Thoracic aorta (tissue), 2 donors: Measurements from ENCODE around the gene DOK6. TPM values are rescaled to one million over a fixed set of nuclear protein-coding genes. Genes with fewer than 3 reads are reported as not detected.

Experiments used
- ATAC-seq: fragments of 150-250 bp; one replicate; pipeline ENCODE4 v1.8.0; 2017; ENCODE audit warnings: low read depth; ENCODE audit not compliant: insufficient number of reproducible peaks, low FRiP score
- DNase-seq: peaks from one replicate; pipeline ENCODE4 v3.0.0-alpha.2; 2020; ENCODE audit warnings: low spot score
- H3K27ac ChIP-seq, 2 donors: fragments of 200-600 bp; sonication (generic); 1 replicate in 1 of 2; 2 replicates in 1 of 2; pipeline ENCODE4 v1.5.1; 2016; ENCODE audit warnings: mild to moderate bottlenecking in 2 of 2, moderate library complexity in 2 of 2
- H3K27me3 ChIP-seq: fragments of 200-600 bp; sonication (generic); replicated peaks from 2 replicates; pipeline ENCODE4 v1.6.0; 2016; ENCODE audit warnings: mild to moderate bottlenecking; ENCODE audit not compliant: insufficient read depth
- H3K36me3 ChIP-seq: fragments of 200-600 bp; sonication (generic); one replicate; pipeline ENCODE4 v1.5.1; 2016
- H3K4me1 ChIP-seq, 2 donors: fragments of 200-600 bp; sonication (generic); 1 replicate in 1 of 2; 2 replicates in 1 of 2; pipeline versions ENCODE4 v1.5.1 to v1.6.0; 2016; ENCODE audit warnings: low read depth in 2 of 2, mild to moderate bottlenecking in 1 of 2; ENCODE audit not compliant: control insufficient read depth in 1 of 2
- H3K4me3 ChIP-seq: fragments of 200-600 bp; sonication (generic); 2 replicates; pipeline ENCODE4 v1.5.1; 2016; ENCODE audit warnings: mild to moderate bottlenecking
- H3K9me3 ChIP-seq: fragments of 200-600 bp; sonication (generic); 2 replicates; pipeline ENCODE4 v1.5.1; 2016
- CTCF ChIP-seq: fragments of 200-600 bp; sonication (generic); IDR thresholded peaks from one replicate; pipeline ENCODE4 v1.5.1; 2019; ENCODE audit warnings: antibody characterized with exemption
- total RNA-seq, 2 donors: library from RNA; depleted of rRNA; stranded (reverse); fragments of >200 nt; gene quantifications; one replicate each; pipeline versions ENCODE4 v1.1.0 to v1.2.3, GENCODE V29; 2016

The DOK6 gene
- total RNA-seq, 2 donors from 2014 or later = 2.0 to 2.1 TPM

GRCh38 chr18:69559604-69560003 lies 158.9 kb downstream of the DOK6 start:
- DNase-seq = no peak
- no peak for ATAC-seq
- H3K4me3 ChIP-seq = no peak overlapping the region
- H3K27me3 ChIP-seq = no peaks in the 10 kb centered on the region
- H3K9me3 ChIP-seq = peaks cover 3% of the 10 kb centered on the region
- H3K4me1 ChIP-seq = no peaks in the 10 kb centered on the region
- no peak for TF ChIP-seq CTCF
- no peak overlapping the region for H3K27ac ChIP-seq
- H3K36me3 ChIP-seq = no peaks in the 10 kb centered on the region

GRCh38 chr18:69564602-69565001 lies 163.9 kb downstream of the DOK6 start:
- DNase-seq (no peak), ATAC-seq (no peak)
- peaks cover 3% of the 10 kb centered on the region for H3K9me3 ChIP-seq
- no peak overlapping the region for H3K4me3 ChIP-seq
- H3K27me3 ChIP-seq = no peaks in the 10 kb centered on the region
- TF ChIP-seq CTCF = no peak
- no peaks in the 10 kb centered on the region for H3K4me1 ChIP-seq
- no peaks in the 10 kb centered on the region for H3K36me3 ChIP-seq
- H3K27ac ChIP-seq = no peak overlapping the region

DNA sequence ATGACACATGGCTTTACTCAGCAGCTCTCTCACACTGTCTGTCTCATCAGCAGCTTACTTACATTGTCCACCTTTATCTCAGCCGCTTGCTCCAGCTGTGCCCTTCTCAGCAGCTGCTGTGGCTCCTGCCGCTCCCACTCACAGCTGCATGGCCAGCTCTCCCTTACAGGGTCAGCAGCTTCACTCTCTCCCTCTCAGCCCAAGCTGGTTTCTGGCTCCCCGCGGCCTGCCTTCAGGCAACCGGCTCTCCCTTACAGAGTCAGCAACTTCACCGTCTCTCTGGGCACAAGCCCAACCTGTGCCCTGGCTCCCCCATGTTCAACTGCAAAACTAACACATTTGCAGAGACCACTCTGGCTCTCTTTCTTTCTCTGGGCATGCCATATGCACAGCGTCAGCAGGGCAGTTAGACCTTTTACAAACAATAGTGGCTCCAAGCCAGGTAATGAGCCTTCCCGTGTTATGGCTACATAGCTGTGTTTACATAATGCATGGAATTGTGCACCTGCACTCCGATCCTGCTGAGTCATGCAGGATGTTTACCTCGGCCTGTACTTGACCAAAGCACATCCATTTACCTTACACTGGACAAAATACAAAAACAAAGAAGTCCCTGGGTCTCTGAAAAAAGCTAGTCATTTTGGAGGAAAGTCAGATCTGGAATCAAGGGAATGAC lies 167.3 kb downstream of the DOK6 start:
- no peaks in the 10 kb centered on the region for H3K36me3 ChIP-seq
- DNase-seq (no peak), ATAC-seq (no peak)
- H3K27ac ChIP-seq = no peak overlapping the region
- H3K9me3 ChIP-seq = no peaks in the 10 kb centered on the region
- no peaks in the 10 kb centered on the region for H3K27me3 ChIP-seq
- H3K4me1 ChIP-seq = no peaks in the 10 kb centered on the region
- no peak overlapping the region for H3K4me3 ChIP-seq
- no peak for TF ChIP-seq CTCF

- TF ChIP-seq CTCF = no peak
- no peak for ATAC-seq
- Histone ChIP-seq H3K4me1 (no peaks in the 10 kb centered on the region), H3K27ac (no peak overlapping the region), H3K27me3 (no peaks in the 10 kb centered on the region), H3K36me3 (no peaks in the 10 kb centered on the region), H3K4me3 (no peak overlapping the region), H3K9me3 (no peaks in the 10 kb centered on the region)
- DNase-seq = no peak
Measured at GRCh38 chr18:69569133-69569532, 168.4 kb downstream of the DOK6 start.

DNA sequence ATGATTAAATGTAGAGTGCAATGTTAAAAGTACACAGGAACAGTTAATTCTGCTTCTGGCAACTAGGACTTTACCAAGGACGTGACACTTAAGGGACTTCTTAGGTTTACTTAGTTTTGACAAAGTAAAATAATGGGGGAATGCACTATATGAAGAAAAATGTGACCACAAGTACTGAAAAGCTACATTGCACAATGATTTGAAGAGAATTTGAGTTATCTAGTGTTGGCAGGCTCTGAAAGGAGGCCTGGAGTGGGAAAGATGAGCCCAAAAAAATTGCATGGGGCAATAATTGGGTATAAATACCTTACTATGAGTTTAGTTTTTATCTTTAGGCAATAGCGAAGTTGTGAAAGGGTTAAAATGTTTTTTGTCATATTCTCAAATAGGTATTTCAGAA lies 173.7 kb downstream of the DOK6 start:
- TF ChIP-seq CTCF = no peak
- ATAC-seq (no peak), DNase-seq (no peak)
- Histone ChIP-seq H3K4me3 (no peak overlapping the region), H3K27ac (no peak overlapping the region), H3K27me3 (no peaks in the 10 kb centered on the region), H3K4me1 (no peaks in the 10 kb centered on the region), H3K9me3 (no peaks in the 10 kb centered on the region), H3K36me3 (no peaks in the 10 kb centered on the region)
